Measurements from ENCODE around the gene PSMB2.
A peak's percentile ranks its signal among the peaks of the same experiment; 100 is the strongest.

PSMB2 gene

GRCh38 chr1:35556484-35557117, 84.7 kb downstream of the PSMB2 start:
- DNase-seq (ENCODE audit: low read depth), result no peak

- DNase-seq (ENCODE audit: low read depth), result peak; percentile 89
Measured at GRCh38 chr1:35555601-35556477, 85.5 kb downstream of the PSMB2 start.

GRCh38 chr1:35555212-35555584, 86.1 kb downstream of the PSMB2 start:
- DNase-seq (ENCODE audit: low read depth), result peak; percentile 30

GRCh38 chr1:35554266-35555211, 86.8 kb downstream of the PSMB2 start:
- no peak for DNase-seq (ENCODE audit: low read depth)

- no peak for DNase-seq (ENCODE audit: low read depth)
Measured at GRCh38 chr1:35553851-35554250, 87.5 kb downstream of the PSMB2 start.

Measured in iris pigment epithelial cell (primary cell).